HCT116 (cell line): ENCODE measurements around the gene PRODH. TPM values are rescaled to one million over a fixed set of nuclear protein-coding genes. Genes with fewer than 3 reads are reported as not detected.

ENCODE experiments used
- ATAC-seq: fragments of 200-7000 bp; cut with Tn5 transposase; 2 replicates; pipeline ENCODE4 v1.9.1; 2020; ENCODE audit warnings: mild to moderate bottlenecking, moderate library complexity
- BruUV-seq: library from RNA; stranded (reverse); fragments of 400-500 nt; replicated peaks from 2 replicates; lab custom pipeline; 2021; lab: Mats Ljungman, UMichigan
- CTCF ChIA-PET: fragments of 300-600 bp; sonication (Branson Sonifier 250); formaldehyde crosslinking; loops from one replicate; lab custom pipeline; 2021; ENCODE audit warnings: antibody characterized with exemption; lab: Charles Lee
- POLR2A ChIA-PET: fragments of 300-600, 350-600 bp; sonication (Branson Sonifier 250); formaldehyde crosslinking; loops from one replicate; lab custom pipeline; 2021; ENCODE audit warnings: antibody characterized with exemption; lab: Charles Lee
- RAD21 ChIA-PET, 2 experiments: fragments of 300-600 bp; sonication (Branson Sonifier 250); formaldehyde crosslinking; loops; one replicate each; lab custom pipeline; 2023; ENCODE audit warnings: low total read pairs in 2 of 2; ENCODE audit not compliant: uncharacterized antibody in 2 of 2, unreplicated experiment in 2 of 2, low non-redundant PET in 1 of 2; lab: Charles Lee
- DNase-seq: peaks from one replicate; pipeline ENCODE4 v3.0.0-alpha.2; 2010; ENCODE audit warnings: low read depth, low spot score
- H2AFZ ChIP-seq: fragments of 200-600 bp; shearing (Covaris generic), sonication (generic); 2 replicates; pipeline ENCODE4 v1.6.1; 2017; ENCODE audit warnings: low read depth, mixed run types, mixed read lengths, antibody characterized with exemption, low read length; ENCODE audit not compliant: poor library complexity, severe bottlenecking
- H3K27ac ChIP-seq: 2 replicates; pipeline ENCODE4 v1.5.1; 2012; ENCODE audit warnings: low read depth, low read length
- H3K27me3 ChIP-seq: fragments of 200-600 bp; sonication (generic); 2 replicates; pipeline ENCODE4 v1.6.1; 2016; ENCODE audit warnings: mixed run types, low read length, mixed read lengths; ENCODE audit not compliant: insufficient read depth
- H3K36me3 ChIP-seq, 2 experiments: fragments of 200-500 bp in 1 of 2; fragments of 200-600 bp in 1 of 2; sonication (Bioruptor generic) in 1 of 2; sonication (generic) in 1 of 2; 2 replicates each; pipeline versions ENCODE4 v1.5.1 to v1.6.1; 2014 to 2016; ENCODE audit warnings: low read length in 2 of 2, inconsistent platforms in 1 of 2, mixed read lengths in 1 of 2, mixed run types in 1 of 2; ENCODE audit not compliant: insufficient read depth in 2 of 2, control insufficient read depth in 1 of 2
- H3K4me1 ChIP-seq, 2 experiments: fragments of 200-600 bp in 1 of 2; sonication (generic) in 1 of 2; 2 replicates each; pipeline versions ENCODE4 v1.5.1 to v1.6.1; 2012 to 2017; ENCODE audit warnings: low read length in 2 of 2, inconsistent platforms in 1 of 2, mild to moderate bottlenecking in 1 of 2, mixed read lengths in 1 of 2, mixed run types in 1 of 2, moderate library complexity in 1 of 2; ENCODE audit not compliant: insufficient read depth in 2 of 2, control insufficient read depth in 1 of 2
- H3K4me2 ChIP-seq: fragments of 200-600 bp; sonication (generic); 2 replicates; pipeline ENCODE4 v1.6.1; 2017; ENCODE audit warnings: mixed run types, low read length, mixed read lengths
- H3K4me3 ChIP-seq, 2 experiments: fragments of 200-600 bp in 1 of 2; sonication (generic) in 1 of 2; replicated peaks in 1 of 2; 2 replicates each; pipeline ENCODE4 v1.5.1; 2011 to 2016; ENCODE audit warnings: low read length in 2 of 2, control low read depth in 1 of 2, low read depth in 1 of 2, mild to moderate bottlenecking in 1 of 2, mixed read lengths in 1 of 2, mixed run types in 1 of 2
- H3K79me2 ChIP-seq: fragments of 200-600 bp; sonication (generic); 2 replicates; pipeline ENCODE4 v1.6.1; 2017; ENCODE audit warnings: mild to moderate bottlenecking, mixed run types, low read length, moderate library complexity, mixed read lengths; ENCODE audit not compliant: insufficient read depth
- H3K9ac ChIP-seq: fragments of 200-600 bp; sonication (generic); 2 replicates; pipeline ENCODE4 v1.6.1; 2016; ENCODE audit warnings: low read length, mixed read lengths
- H3K9me2 ChIP-seq: fragments of 200-600 bp; sonication (generic), shearing (Covaris generic); 2 replicates; pipeline ENCODE4 v1.6.1; 2017; ENCODE audit warnings: mixed run types, mild to moderate bottlenecking, moderate library complexity; ENCODE audit not compliant: insufficient read depth
- H3K9me3 ChIP-seq, 2 experiments: fragments of 200-500 bp in 1 of 2; fragments of 200-600 bp in 1 of 2; sonication (Bioruptor generic) in 1 of 2; sonication (generic) in 1 of 2; 2 replicates each; pipeline ENCODE4 v1.6.1; 2014 to 2017; ENCODE audit warnings: low read length in 2 of 2, mixed read lengths in 2 of 2, inconsistent platforms in 1 of 2, low read depth in 1 of 2, mild to moderate bottlenecking in 1 of 2, mixed run types in 1 of 2, moderate library complexity in 1 of 2; ENCODE audit not compliant: control insufficient read depth in 1 of 2, insufficient read depth in 1 of 2
- H4K20me1 ChIP-seq: fragments of 200-600 bp; sonication (generic), shearing (Covaris generic); 2 replicates; pipeline ENCODE4 v1.6.1; 2017; ENCODE audit warnings: mixed run types, mild to moderate bottlenecking, moderate library complexity; ENCODE audit not compliant: insufficient read depth
- CBX3 ChIP-seq: IDR thresholded peaks from 2 replicates; pipeline ENCODE4 v1.6.1; 2012; ENCODE audit warnings: low read depth
- CEBPB ChIP-seq: IDR thresholded peaks from 2 replicates; pipeline ENCODE4 v1.6.1; 2012; ENCODE audit warnings: low read depth
- EGR1 ChIP-seq: IDR thresholded peaks from 2 replicates; pipeline ENCODE4 v1.6.1; 2012; ENCODE audit warnings: low read depth
- ELF1 ChIP-seq: IDR thresholded peaks from 2 replicates; pipeline ENCODE4 v1.6.1; 2012; ENCODE audit warnings: low read depth, borderline replicate concordance
- EZH2 ChIP-seq: fragments of 200-600 bp; sonication (generic); IDR thresholded peaks from 2 replicates; pipeline ENCODE4 v1.6.1; 2017; ENCODE audit warnings: antibody characterized with exemption, mixed run types
- EZH2phosphoT487 ChIP-seq: fragments of 200-600 bp; IDR thresholded peaks from 2 replicates; pipeline ENCODE4 v1.6.1; 2018; ENCODE audit warnings: antibody characterized with exemption, borderline replicate concordance
- FOSL1 ChIP-seq: IDR thresholded peaks from 2 replicates; pipeline ENCODE4 v1.6.1; 2012; ENCODE audit warnings: low read depth
- JUND ChIP-seq: IDR thresholded peaks from 2 replicates; pipeline ENCODE4 v1.6.1; 2012
- POLR2A ChIP-seq: IDR thresholded peaks from 2 replicates; pipeline ENCODE4 v1.7.0; 2011; ENCODE audit warnings: borderline replicate concordance; ENCODE audit not compliant: insufficient read depth, insufficient read length; ENCODE audit errors: extremely low read depth
- POLR2AphosphoS5 ChIP-seq: IDR thresholded peaks from 2 replicates; pipeline ENCODE4 v1.6.1; 2011; ENCODE audit warnings: mild to moderate bottlenecking, low read depth, low read length, moderate library complexity
- RAD21 ChIP-seq: IDR thresholded peaks from 2 replicates; pipeline ENCODE4 v1.6.1; 2012; ENCODE audit warnings: low read depth, mild to moderate bottlenecking
- SIN3A ChIP-seq: IDR thresholded peaks from 2 replicates; pipeline ENCODE4 v1.6.1; 2012; ENCODE audit warnings: low read depth
- SRF ChIP-seq: IDR thresholded peaks from 2 replicates; pipeline ENCODE4 v1.6.1; 2012; ENCODE audit warnings: low read depth
- TCF7L2 ChIP-seq: IDR thresholded peaks from 2 replicates; pipeline ENCODE4 v1.7.0; 2011; ENCODE audit warnings: borderline replicate concordance, inconsistent platforms; ENCODE audit not compliant: insufficient read depth, insufficient read length; ENCODE audit errors: extremely low read depth
- YY1 ChIP-seq: IDR thresholded peaks from 2 replicates; pipeline ENCODE4 v1.6.1; 2011; ENCODE audit warnings: low read length, low read depth, moderate library complexity, mild to moderate bottlenecking; ENCODE audit not compliant: insufficient replicate concordance; ENCODE audit errors: extremely low read depth
- ZNF274 ChIP-seq: fragments of 200-500 bp; sonication (Bioruptor generic); IDR thresholded peaks from 2 replicates; pipeline ENCODE4 v1.6.1; 2014; ENCODE audit warnings: mild to moderate bottlenecking, low read depth, low read length, inconsistent platforms
- intact Hi-C: fragments of 100-400 bp; cut with micrococcal nuclease; formaldehyde crosslinking; loops from 2 replicates; pipeline ENCODE4 v1.10.0; 2022
- total RNA-seq: library from RNA; stranded (reverse); gene quantifications from one replicate; pipeline ENCODE4 v1.2.1, GENCODE V29; 2021; ENCODE audit not compliant: unreplicated experiment
- TF ChIP-seq, protein P1 (sequence below), 3 experiments: fragments of 200-600 bp in 1 of 3; sonication (generic) in 1 of 3; IDR thresholded peaks in 2 of 3; conservative IDR thresholded peaks in 1 of 3; 2 replicates each; pipeline ENCODE4 v1.5.1; 2012 to 2017; ENCODE audit warnings: low read depth in 2 of 3, low read length in 2 of 3, antibody characterized with exemption in 1 of 3, borderline replicate concordance in 1 of 3, control low read depth in 1 of 3, mild to moderate bottlenecking in 1 of 3, mixed read lengths in 1 of 3, mixed run types in 1 of 3, moderate library complexity in 1 of 3; ENCODE audit not compliant: insufficient read depth in 1 of 3
- TF ChIP-seq, protein P2 (sequence below): IDR thresholded peaks from 2 replicates; pipeline ENCODE4 v1.6.1; 2012
- TF ChIP-seq, protein P3 (sequence below): IDR thresholded peaks from 2 replicates; pipeline ENCODE4 v1.6.1; 2012
- TF ChIP-seq, protein P4 (sequence below): IDR thresholded peaks from 2 replicates; pipeline ENCODE4 v1.6.1; 2011; ENCODE audit warnings: mild to moderate bottlenecking, low read length, moderate library complexity; ENCODE audit not compliant: insufficient replicate concordance; ENCODE audit errors: extremely low read depth

The PRODH gene
- total RNA-seq, 1 experiment from 2014 or later: 3.2 TPM

DNA sequence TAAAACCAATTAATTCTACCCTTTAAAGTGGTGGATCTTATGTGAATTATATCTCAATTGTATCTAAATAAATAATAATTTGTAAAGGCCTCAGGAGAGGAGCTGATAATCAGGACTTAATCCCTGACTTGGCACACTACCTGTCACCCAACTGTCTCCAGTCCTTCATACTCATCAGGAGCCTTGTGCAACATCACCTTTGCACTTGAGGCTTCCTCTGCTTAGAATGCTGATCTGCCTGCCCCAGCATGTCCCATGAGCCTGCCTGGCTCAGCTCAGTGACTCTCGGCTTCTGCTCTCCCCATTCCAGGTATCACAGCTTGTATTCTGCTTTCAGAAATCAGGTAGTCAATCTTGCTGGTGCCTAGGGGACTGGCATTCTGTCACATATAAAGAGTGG lies 43.9 kb upstream of the PRODH start:
- DNase-seq: no peak
- no peak overlapping the region for H3K4me3 ChIP-seq
- H3K9me2 ChIP-seq: no peaks in the 10 kb centered on the region
- H4K20me1 ChIP-seq: no peaks in the 10 kb centered on the region
- RAD21 ChIA-PET: no interaction called here
- CTCF ChIA-PET: no interaction called here
- ATAC-seq: no peak
- H3K36me3 ChIP-seq: no peaks in the 10 kb centered on the region
- H3K4me1 ChIP-seq: no peaks in the 10 kb centered on the region
- no peak overlapping the region for H2AFZ ChIP-seq
- H3K27me3 ChIP-seq: no peaks in the 10 kb centered on the region
- peaks cover 6 to 13% of the 10 kb centered on the region in 2 experiments; a peak in 2 of 4 replicates for H3K9me3 ChIP-seq
- no TSS peak for BruUV-seq
- H3K27ac ChIP-seq: no peak overlapping the region
- intact Hi-C loops: no loop called here
- POLR2A ChIA-PET: no interaction called here
- no peak for TF ChIP-seq ELF1
- TF ChIP-seq POLR2A: no peak
- TF ChIP-seq EZH2phosphoT487: no peak
- TF ChIP-seq RAD21: no peak
- TF ChIP-seq ZNF274: no peak
- TF ChIP-seq JUND: no peak
- TF ChIP-seq, protein P1, sequence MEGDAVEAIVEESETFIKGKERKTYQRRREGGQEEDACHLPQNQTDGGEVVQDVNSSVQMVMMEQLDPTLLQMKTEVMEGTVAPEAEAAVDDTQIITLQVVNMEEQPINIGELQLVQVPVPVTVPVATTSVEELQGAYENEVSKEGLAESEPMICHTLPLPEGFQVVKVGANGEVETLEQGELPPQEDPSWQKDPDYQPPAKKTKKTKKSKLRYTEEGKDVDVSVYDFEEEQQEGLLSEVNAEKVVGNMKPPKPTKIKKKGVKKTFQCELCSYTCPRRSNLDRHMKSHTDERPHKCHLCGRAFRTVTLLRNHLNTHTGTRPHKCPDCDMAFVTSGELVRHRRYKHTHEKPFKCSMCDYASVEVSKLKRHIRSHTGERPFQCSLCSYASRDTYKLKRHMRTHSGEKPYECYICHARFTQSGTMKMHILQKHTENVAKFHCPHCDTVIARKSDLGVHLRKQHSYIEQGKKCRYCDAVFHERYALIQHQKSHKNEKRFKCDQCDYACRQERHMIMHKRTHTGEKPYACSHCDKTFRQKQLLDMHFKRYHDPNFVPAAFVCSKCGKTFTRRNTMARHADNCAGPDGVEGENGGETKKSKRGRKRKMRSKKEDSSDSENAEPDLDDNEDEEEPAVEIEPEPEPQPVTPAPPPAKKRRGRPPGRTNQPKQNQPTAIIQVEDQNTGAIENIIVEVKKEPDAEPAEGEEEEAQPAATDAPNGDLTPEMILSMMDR (IDR thresholded peaks at IDR 0.05 in 2 of 3, conservative IDR thresholded peaks at IDR 0.05 in 1 of 3; ENCODE audit: borderline replicate concordance in 1 of 3, insufficient read depth in 1 of 3, low read depth in 2 of 3, low read length in 2 of 3): no peak
- no peak for TF ChIP-seq CBX3
- no peak for TF ChIP-seq TCF7L2
- TF ChIP-seq CEBPB: no peak
- TF ChIP-seq, protein P2, sequence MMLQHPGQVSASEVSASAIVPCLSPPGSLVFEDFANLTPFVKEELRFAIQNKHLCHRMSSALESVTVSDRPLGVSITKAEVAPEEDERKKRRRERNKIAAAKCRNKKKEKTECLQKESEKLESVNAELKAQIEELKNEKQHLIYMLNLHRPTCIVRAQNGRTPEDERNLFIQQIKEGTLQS: no peak
- TF ChIP-seq, protein P3, sequence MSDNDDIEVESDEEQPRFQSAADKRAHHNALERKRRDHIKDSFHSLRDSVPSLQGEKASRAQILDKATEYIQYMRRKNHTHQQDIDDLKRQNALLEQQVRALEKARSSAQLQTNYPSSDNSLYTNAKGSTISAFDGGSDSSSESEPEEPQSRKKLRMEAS: no peak
- no peak for TF ChIP-seq FOSL1
- no peak for TF ChIP-seq SRF
- no peak for TF ChIP-seq POLR2AphosphoS5
- no peak for TF ChIP-seq EGR1
- no peak for TF ChIP-seq EZH2
- no peak for TF ChIP-seq SIN3A
- no peak for TF ChIP-seq YY1
- TF ChIP-seq, protein P4, sequence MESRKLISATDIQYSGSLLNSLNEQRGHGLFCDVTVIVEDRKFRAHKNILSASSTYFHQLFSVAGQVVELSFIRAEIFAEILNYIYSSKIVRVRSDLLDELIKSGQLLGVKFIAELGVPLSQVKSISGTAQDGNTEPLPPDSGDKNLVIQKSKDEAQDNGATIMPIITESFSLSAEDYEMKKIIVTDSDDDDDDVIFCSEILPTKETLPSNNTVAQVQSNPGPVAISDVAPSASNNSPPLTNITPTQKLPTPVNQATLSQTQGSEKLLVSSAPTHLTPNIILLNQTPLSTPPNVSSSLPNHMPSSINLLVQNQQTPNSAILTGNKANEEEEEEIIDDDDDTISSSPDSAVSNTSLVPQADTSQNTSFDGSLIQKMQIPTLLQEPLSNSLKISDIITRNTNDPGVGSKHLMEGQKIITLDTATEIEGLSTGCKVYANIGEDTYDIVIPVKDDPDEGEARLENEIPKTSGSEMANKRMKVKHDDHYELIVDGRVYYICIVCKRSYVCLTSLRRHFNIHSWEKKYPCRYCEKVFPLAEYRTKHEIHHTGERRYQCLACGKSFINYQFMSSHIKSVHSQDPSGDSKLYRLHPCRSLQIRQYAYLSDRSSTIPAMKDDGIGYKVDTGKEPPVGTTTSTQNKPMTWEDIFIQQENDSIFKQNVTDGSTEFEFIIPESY: no peak
- no peaks in the 10 kb centered on the region for H3K79me2 ChIP-seq
- no peak overlapping the region for H3K4me2 ChIP-seq
- no peak overlapping the region for H3K9ac ChIP-seq
